Type B pancreatic cell (in vitro differentiated cells): ENCODE measurements around the gene SP6. TPM values are rescaled to one million over a fixed set of nuclear protein-coding genes. Genes with fewer than 3 reads are reported as not detected.

Source experiments
- DNase-seq: peaks from one replicate; pipeline ENCODE4 v3.0.0; 2021; ENCODE audit warnings: mixed read lengths; ENCODE audit not compliant: unreplicated experiment; ENCODE audit errors: extremely low spot score
- H3K27ac Mint-ChIP-seq: 2 replicates; pipeline ENCODE4 v1.8.0; 2021; ENCODE audit warnings: mild to moderate bottlenecking, mixed read lengths
- H3K27me3 Mint-ChIP-seq: 2 replicates; pipeline ENCODE4 v1.8.0; 2021; ENCODE audit warnings: mixed read lengths
- H3K36me3 Mint-ChIP-seq: 2 replicates; pipeline ENCODE4 v1.8.0; 2021; ENCODE audit warnings: mixed read lengths
- H3K4me1 Mint-ChIP-seq: one replicate; pipeline ENCODE4 v1.8.0; 2021; ENCODE audit warnings: mixed read lengths; ENCODE audit not compliant: unreplicated experiment
- H3K4me3 Mint-ChIP-seq: 2 replicates; pipeline ENCODE4 v1.8.0; 2021; ENCODE audit warnings: mild to moderate bottlenecking, mixed read lengths
- H3K9me3 Mint-ChIP-seq: 2 replicates; pipeline ENCODE4 v1.8.0; 2021; ENCODE audit warnings: mixed read lengths
- CTCF ChIP-seq: fragments of 200-600 bp; sonication (generic); conservative IDR thresholded peaks from 2 replicates; pipeline ENCODE4 v1.5.0; 2021; ENCODE audit warnings: antibody characterized with exemption, mild to moderate bottlenecking
- total RNA-seq: library from RNA; stranded (reverse); gene quantifications from 2 replicates; pipeline ENCODE4 v1.2.1, GENCODE V29; 2021; ENCODE audit warnings: low replicate concordance

Gene SP6
- total RNA-seq, 1 donor from 2014 or later, result 19.3 TPM

GRCh38 chr17:47816947-47817346 lies 34.0 kb downstream of the SP6 start:
- no peak overlapping the region for H3K27ac Mint-ChIP-seq
- H3K4me1 Mint-ChIP-seq, result peaks cover 12% of the 10 kb centered on the region
- no peak overlapping the region for H3K4me3 Mint-ChIP-seq
- H3K9me3 Mint-ChIP-seq, result no peaks in the 10 kb centered on the region
- H3K36me3 Mint-ChIP-seq, result no peaks in the 10 kb centered on the region
- no peak for TF ChIP-seq CTCF
- no peak for DNase-seq
- H3K27me3 Mint-ChIP-seq, result no peaks in the 10 kb centered on the region

GRCh38 chr17:47816111-47816735 lies 34.7 kb downstream of the SP6 start:
- Mint-ChIP-seq H3K9me3 (no peaks in the 10 kb centered on the region), H3K27me3 (no peaks in the 10 kb centered on the region), H3K27ac (no peak overlapping the region), H3K36me3 (no peaks in the 10 kb centered on the region), H3K4me1 (peaks cover 8% of the 10 kb centered on the region), H3K4me3 (no peak overlapping the region)
- no peak for DNase-seq
- no peak for TF ChIP-seq CTCF

- Mint-ChIP-seq H3K27ac (no peak overlapping the region), H3K27me3 (no peaks in the 10 kb centered on the region), H3K4me3 (no peak overlapping the region), H3K4me1 (peaks cover 3% of the 10 kb centered on the region), H3K9me3 (no peaks in the 10 kb centered on the region), H3K36me3 (peaks cover 2% of the 10 kb centered on the region)
- DNase-seq, result no peak
- no peak for TF ChIP-seq CTCF
Measured at GRCh38 chr17:47815106-47815918, 35.7 kb downstream of the SP6 start.

- no peak for TF ChIP-seq CTCF
- Mint-ChIP-seq H3K4me3 (no peak overlapping the region), H3K4me1 (peaks cover 10% of the 10 kb centered on the region), H3K27ac (no peak overlapping the region), H3K36me3 (peaks cover 7% of the 10 kb centered on the region), H3K9me3 (no peaks in the 10 kb centered on the region), H3K27me3 (no peaks in the 10 kb centered on the region)
- no peak for DNase-seq
Measured at GRCh38 chr17:47813512-47814031, 37.4 kb downstream of the SP6 start.

GRCh38 chr17:47813077-47813476 lies 37.9 kb downstream of the SP6 start:
- TF ChIP-seq CTCF, result no peak
- DNase-seq, result no peak

More at GRCh38 chr17:47813077-47813476, 37.9 kb downstream of the SP6 start:
- Mint-ChIP-seq H3K27me3 (no peaks in the 10 kb centered on the region), H3K9me3 (no peaks in the 10 kb centered on the region), H3K27ac (peak overlapping the region; percentile 75), H3K4me3 (no peak overlapping the region), H3K4me1 (peaks cover 10% of the 10 kb centered on the region), H3K36me3 (peaks cover 7% of the 10 kb centered on the region)
